GM19372 (cell line): ENCODE data around the gene TRNP1.

Experiments
- ATAC-seq: cut with Tn5 transposase; IDR thresholded peaks from one replicate; pipeline ENCODE4 v1.9.1; 2021; ENCODE audit warnings: mild to moderate bottlenecking, low read depth, moderate library complexity; ENCODE audit not compliant: unreplicated experiment

TRNP1 gene

DNA sequence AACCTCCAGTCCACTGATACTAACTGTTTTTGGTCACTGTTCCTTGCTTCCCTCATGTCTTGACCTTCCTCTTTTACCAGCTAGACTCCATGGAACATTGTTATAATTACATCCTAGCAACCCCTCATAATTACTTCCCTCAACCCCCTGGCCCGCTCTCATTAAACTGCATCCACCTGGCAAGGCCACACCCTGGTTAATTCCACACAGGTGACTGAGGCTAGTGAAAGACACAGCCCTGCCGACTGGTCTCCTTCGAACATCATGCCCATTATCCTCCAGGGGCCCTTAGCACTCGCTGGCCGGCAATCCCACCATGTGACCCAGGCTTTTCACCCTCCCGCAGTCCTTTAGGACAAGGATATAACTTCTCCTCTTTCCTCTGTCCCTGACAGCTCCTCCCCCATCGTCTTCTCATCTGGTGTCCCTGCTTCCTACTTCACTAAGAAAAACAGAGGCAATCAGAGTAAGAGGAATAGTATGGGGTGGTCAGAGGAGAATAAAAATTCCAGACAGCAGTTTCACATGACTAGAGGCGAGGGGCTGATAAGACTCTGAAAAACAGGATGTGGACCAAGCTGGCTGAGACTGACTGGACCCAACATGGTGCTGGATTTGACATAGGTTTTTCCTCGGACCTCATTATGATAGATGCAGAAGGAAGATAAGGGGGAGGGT is 28.0 kb downstream of the TRNP1 start:
- no peak for ATAC-seq

DNA sequence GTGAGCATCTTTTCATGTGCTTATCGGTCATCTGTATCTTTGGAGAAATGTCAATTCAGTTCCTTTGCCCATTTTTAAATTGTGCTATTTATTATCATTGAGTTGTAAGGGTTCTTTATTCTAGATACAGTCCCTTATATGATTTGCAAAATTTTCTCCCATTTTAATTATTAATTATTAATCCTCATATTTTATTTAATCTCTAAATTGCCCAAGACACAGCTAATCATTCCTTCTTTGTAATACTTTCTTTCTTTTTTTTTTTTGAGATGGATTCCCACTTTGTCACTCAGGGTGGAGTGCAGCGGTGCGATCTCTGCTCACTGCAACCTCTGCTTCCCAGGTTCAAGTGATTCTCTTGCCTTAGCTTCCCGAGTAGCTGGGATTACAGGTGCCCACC is 32.2 kb downstream of the TRNP1 start:
- no peak for ATAC-seq

DNA sequence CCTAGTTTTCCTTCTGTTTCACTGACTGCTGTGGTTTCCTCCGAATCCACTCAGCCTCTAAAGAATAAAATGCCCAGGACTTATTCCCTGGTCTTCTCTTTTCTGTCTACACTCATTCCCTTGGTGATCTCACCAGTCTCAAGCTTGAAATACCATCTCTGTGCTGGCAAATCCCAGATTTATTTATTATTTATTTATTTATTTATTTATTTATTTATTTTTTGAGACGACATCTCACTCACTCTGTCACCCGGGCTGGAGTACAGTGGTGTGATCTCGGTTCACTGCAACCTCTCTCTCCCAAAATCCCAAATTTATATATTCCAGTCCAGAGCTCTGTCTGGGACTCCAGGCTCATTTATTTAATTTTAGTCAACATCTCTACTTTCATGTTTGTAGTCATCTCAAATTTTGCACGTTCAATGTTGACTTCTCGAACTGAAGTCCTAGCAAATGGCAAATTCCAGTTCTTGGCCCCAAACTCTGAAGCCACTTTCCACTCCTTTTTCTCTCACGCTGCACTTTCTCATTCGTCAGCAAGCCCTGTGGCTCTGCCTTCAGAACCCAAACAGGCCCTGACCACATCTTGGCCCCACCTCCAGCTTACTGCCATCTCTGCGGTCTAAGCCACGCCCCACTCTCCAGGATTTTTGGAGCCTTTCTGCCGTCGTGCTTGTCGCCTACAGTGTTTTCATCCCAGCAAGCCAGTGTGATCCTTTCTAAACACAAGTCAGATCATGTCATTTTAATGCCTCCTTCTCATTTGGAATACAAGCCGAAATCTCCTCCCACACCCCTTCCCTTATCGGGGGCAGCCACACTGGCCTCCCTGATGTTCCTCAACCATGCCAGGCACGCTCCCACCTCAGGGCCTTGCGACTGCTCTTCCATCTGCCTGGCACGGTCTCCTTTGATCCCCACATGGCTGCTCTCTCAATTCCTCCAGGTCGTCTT is 33.4 kb downstream of the TRNP1 start:
- ATAC-seq = no peak

- no peak for ATAC-seq
Measured at GRCh38 chr1:27027575-27028250, 34.2 kb downstream of the TRNP1 start.

DNA sequence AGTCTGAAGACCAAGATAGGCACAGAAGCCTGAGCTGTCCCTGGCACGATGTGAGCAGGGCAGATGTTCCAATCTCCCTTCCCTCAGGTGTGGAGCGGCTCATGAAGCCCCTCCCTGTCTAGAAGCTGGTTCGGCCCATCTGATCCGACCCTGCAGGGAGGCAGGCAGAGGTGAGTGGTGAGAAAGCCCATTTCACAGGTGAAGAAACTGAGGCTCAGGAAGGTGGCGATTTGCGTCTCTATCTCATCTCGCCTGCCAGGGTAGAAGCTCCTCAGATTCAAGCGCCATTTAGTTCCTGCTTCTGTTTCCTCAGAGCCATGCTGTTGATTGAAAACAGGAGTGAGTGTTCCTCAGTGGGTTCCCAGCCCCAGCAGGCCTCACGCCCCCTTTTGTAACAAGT is 36.0 kb downstream of the TRNP1 start:
- ATAC-seq = no peak

- no peak for ATAC-seq
Measured at GRCh38 chr1:27031235-27032118, 38.0 kb downstream of the TRNP1 start.

- ATAC-seq = no peak
Measured at GRCh38 chr1:27032119-27032461, 38.6 kb downstream of the TRNP1 start.

DNA sequence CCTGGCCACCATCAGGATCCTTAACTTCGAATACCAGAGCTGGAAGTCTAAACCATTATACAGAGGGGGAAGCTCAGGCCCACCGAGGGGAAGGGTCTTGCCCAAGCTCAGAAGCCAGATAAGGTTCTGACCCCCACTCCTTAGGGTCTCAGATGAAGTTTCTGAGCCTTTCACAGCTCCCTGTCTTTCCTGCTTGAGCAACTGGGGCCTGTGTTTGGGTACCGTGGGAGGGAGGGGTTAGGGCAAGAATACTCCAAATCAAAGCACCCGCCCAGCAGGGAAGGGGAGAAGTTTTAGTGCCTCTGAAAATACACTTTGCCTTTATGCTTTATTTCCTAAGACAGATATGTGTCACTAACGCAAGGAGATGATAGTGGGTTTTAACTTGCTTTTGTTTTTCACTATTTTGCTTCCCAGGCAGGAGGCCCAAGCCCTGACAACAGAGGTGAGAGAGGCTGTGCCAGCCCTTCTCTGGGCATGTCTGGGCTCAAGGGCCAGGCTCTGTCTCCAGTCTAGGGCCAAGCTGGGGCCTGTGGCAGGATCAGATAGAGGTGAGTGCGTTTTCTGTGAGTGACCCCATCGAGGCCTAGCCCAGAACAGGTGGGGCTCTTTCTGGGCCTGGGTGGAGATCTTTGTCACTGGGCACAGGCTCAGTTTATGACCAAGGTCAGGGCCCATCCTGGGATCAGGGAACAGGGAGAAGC is 39.7 kb downstream of the TRNP1 start:
- ATAC-seq = no peak

DNA sequence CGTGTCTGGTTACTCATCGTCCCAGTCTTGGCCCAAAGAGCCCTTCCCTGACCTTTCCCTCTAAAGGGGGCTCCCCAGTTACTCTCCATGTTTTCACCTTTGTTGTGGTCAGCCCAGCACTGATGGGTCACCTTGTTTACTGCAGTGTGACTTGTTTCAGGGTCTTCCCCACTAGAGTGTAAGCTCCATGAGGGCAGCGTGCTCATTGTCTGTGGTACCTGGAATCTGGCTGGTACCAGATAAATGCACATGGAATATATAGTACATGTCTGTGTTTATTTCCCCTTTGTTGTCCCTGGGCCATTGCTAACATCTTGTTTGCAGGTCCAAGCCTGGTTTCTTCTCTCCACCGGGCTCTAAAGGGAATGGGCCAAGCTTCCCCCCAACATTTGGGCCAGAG is 41.9 kb downstream of the TRNP1 start:
- ATAC-seq = no peak

DNA sequence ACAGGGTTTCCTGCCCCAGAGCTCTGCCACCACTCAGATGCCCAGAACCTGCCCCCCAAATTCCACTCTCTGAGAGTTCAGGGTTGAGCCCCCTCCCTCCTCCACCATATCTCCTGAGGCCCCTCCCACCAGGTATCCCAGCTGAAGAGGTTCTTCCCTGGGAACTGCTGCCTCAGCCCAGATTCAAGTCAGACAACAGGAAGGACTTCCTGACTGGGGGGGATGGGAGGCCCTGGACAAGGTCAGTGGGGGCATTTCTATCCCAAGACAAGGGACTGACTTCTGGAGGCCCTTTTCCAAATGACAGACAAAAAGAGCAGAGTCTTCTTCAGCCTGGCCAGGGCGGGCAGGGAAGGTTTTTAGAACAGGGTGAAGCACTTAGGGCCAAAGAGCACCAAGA is 43.2 kb downstream of the TRNP1 start:
- ATAC-seq = no peak

DNA sequence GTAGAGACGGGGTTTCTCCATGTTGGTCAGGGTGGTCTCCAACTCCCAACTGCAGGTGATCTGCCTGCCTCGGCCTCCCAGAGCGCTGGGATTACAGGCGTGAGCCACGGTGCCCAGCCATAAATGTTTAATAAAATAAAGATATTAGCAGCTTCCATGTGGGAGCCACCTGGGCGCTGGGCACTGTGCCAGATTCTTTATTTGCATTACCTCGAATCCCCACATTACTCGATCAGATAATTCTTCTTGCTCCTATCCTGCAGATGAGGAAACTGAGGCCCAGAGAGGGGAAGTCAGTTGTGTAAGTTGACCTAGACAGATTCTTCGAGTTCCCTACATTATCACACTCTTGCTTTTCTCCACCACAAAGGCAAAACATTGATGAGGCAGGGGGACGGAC is 44.0 kb downstream of the TRNP1 start:
- no peak for ATAC-seq

- no peak for ATAC-seq
Measured at GRCh38 chr1:27038020-27038419, 44.5 kb downstream of the TRNP1 start.

DNA sequence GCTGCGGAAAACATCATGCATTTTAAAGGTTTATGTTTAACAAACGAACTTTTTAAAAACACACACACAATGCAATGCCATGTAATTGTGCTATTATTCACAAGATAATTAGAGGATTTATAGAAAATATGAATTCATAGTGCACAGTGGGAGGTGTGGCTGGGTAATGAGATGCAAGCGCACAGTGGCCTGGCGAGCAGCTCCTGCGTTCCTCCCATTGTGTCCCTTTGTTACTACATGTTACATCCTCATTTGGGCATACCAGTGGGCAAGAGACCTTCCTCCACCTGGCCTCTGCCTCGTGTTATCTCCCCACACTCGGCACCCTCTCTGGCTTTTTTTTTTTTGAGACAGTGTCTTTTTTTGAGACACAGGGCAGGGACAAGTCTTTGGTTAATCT is 49.2 kb downstream of the TRNP1 start:
- no peak for ATAC-seq

- ATAC-seq = no peak
Measured at GRCh38 chr1:27044613-27045151, 51.2 kb downstream of the TRNP1 start.

GRCh38 chr1:27045973-27046558 is 52.6 kb downstream of the TRNP1 start:
- no peak for ATAC-seq

GRCh38 chr1:27047914-27048313 is 54.4 kb downstream of the TRNP1 start:
- ATAC-seq = no peak

GRCh38 chr1:27049100-27049499 is 55.6 kb downstream of the TRNP1 start:
- ATAC-seq = no peak

GRCh38 chr1:27049607-27050006 is 56.1 kb downstream of the TRNP1 start:
- ATAC-seq = no peak
